NCI-H2107 treated with DMSO at 0.1 percent for 48 hours (cell line): ENCODE measurements around the gene SLC43A2.
"Not testable (repeated sequence)": the region's sequence is repeated elsewhere in the genome, so short reads cannot be mapped to it uniquely, and the experiment has no call there.

Experiments
- DNase-seq: peaks from one replicate; lab custom pipeline; 2025; ENCODE audit not compliant: unreplicated experiment; lab: John Stamatoyannopoulos, UW

SLC43A2 gene

DNA sequence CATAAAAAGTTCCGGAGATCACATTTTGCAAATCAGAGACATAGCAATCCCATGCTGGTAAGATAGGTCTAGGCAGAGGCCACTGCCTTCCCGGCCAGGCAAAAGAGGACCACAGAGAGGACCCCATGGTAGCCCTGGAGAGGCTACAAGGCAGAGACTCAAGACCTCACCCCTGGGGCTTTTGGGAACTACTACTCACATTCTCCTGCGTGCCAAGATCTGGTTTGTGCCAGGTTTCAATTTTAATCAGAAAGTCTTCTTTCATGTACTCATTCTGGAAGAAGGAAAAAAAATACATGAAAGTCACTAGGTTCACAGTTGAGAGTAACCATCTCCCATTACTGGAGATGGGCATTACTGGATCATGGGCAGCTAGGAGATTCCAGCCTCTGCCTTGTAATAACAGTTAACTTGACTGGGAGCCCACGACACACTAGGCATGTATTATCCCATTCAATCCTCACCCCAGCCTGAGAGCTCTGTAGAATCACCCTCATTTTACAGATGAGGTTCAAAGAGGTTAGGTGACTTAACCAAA is 87.2 kb downstream of the SLC43A2 start:
- no peak for DNase-seq

GRCh38 chr17:1539811-1540210 is 88.8 kb downstream of the SLC43A2 start:
- DNase-seq, result no peak

GRCh38 chr17:1535737-1536136 is 92.9 kb downstream of the SLC43A2 start:
- no peak for DNase-seq

- DNase-seq, result no peak
Measured at GRCh38 chr17:1533661-1534325, 94.8 kb downstream of the SLC43A2 start.

DNA sequence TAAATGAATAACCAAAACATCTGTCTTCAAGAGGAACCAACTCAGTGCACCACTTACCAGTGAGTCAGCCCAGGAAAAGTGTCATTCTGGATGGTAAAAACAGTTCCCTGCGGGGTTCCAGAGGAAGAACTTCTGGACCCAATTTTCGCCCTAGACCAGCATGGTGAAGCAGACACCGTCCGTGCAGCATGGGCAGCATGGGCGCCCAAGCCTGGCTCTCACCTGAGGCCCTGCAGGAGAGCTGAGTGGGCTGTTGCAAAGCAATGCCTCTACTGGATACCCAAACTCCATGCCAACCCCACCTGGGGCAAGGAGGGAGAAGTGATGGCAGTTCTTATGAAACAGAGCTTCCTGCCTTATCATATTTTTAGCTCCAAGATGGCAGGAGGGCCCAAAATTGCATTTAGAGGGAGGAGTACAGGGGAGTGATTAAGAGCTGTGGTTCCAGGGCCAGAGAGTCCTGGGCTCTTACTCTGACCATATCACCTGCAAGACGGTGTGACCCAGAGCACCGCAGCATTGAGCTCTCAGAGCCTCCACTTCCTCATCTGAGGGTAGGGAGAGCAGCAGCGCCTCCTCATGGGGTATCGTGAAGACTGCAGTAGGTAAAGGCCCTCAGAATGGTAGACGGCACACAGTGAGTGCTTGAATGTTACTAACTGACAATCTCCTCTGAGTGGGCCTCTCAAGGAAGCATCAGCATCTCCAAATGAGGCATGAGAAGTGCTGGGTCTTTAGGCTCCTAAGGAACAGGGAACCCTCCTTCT is 95.6 kb downstream of the SLC43A2 start:
- DNase-seq, result no peak

- DNase-seq, result no peak
Measured at GRCh38 chr17:1529863-1530262, 98.8 kb downstream of the SLC43A2 start.

GRCh38 chr17:1526876-1527275 is 101.8 kb downstream of the SLC43A2 start:
- not testable (repeated sequence) for DNase-seq

DNA sequence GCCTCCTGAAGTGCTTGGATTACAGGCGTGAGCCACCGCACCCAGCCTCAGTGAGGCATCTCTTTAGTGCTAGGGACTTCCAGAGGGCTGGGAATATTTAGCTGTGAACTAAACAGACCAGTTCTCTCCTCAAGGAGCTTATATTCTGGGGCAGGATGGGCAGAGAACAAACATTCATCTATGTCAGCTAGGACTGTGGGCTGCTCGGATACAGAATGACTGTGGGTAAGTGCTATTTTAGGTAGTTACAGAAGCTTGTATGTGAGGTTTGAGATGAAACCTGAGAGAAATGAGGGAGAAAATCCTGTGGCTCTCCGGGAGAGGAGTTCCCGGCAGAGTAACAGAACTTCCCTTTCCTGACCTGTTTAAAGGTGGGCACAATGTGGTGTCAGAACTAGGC is 106.0 kb downstream of the SLC43A2 start:
- DNase-seq, result no peak

GRCh38 chr17:1521086-1521640 is 107.5 kb downstream of the SLC43A2 start:
- no peak for DNase-seq

DNA sequence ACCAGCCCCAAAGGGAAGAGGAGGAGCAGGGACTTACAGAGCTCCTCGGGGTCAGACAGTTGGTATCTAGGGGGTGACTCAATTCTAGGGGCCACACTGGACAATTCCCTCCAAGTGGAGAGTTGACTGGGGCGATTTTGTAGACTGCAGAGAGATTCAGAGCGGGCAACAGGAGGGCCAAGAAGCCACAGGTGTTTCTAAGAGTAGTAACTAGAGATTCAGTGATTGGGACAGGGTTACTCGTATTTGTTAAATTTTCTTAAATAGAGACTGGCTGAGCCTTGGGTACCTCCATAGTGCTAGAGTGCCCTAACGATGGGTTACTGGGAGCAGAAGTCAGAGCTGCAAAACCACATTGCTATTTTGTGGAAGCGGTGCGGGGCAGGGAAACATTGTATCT is 109.0 kb downstream of the SLC43A2 start:
- no peak for DNase-seq
